Natural killer cell (primary cell): ENCODE data around the gene RO60. TPM values are rescaled to one million over a fixed set of nuclear protein-coding genes. Genes with fewer than 3 reads are reported as not detected.
A peak's percentile ranks its signal among the peaks of the same experiment; 100 is the strongest.

Source experiments
- ATAC-seq, 3 donors: fragments of 150-1000 bp in 2 of 3; fragments of 200-7000 bp in 1 of 3; cut with Tn5 transposase; 1 replicate in 1 of 3; 2 replicates in 2 of 3; pipeline ENCODE4 v1.10.0; 2021; ENCODE audit warnings: mild to moderate bottlenecking in 2 of 3, moderate library complexity in 2 of 3
- DNase-seq, 2 donors: peaks; one replicate each; pipeline versions ENCODE4 v3.0.0 to v3.0.0-alpha.2; 2013 to 2021; ENCODE audit warnings: mixed read lengths in 1 of 2
- H3K27ac ChIP-seq: one replicate; pipeline ENCODE4 v1.5.1; 2013; ENCODE audit warnings: mild to moderate bottlenecking, low read length
- H3K27me3 ChIP-seq: one replicate; pipeline ENCODE4 v1.6.1; 2013; ENCODE audit warnings: low read length; ENCODE audit not compliant: control insufficient read depth, insufficient read depth
- H3K36me3 ChIP-seq: one replicate; pipeline ENCODE4 v1.6.1; 2013; ENCODE audit warnings: low read length; ENCODE audit not compliant: control insufficient read depth, insufficient read depth
- H3K4me1 ChIP-seq: one replicate; pipeline ENCODE4 v1.6.1; 2013; ENCODE audit warnings: low read length; ENCODE audit not compliant: control insufficient read depth, insufficient read depth
- H3K4me3 ChIP-seq: one replicate; pipeline ENCODE4 v1.5.1; 2013; ENCODE audit warnings: low read length
- H3K9me3 ChIP-seq: one replicate; pipeline ENCODE4 v1.6.1; 2013; ENCODE audit warnings: low read length; ENCODE audit not compliant: control insufficient read depth, insufficient read depth
- H3K27ac Mint-ChIP-seq, 2 donors: one replicate each; pipeline ENCODE4 v1.8.0; 2022; ENCODE audit warnings: mild to moderate bottlenecking in 2 of 2, mixed read lengths in 2 of 2, moderate library complexity in 1 of 2
- H3K27me3 Mint-ChIP-seq, 2 donors: one replicate each; pipeline ENCODE4 v1.8.0; 2022; ENCODE audit warnings: low read depth in 2 of 2, mixed read lengths in 2 of 2
- H3K36me3 Mint-ChIP-seq: one replicate; pipeline ENCODE4 v1.8.0; 2022; ENCODE audit warnings: mixed read lengths
- H3K4me1 Mint-ChIP-seq, 2 donors: one replicate each; pipeline ENCODE4 v1.8.0; 2022; ENCODE audit warnings: mixed read lengths in 2 of 2
- H3K4me3 Mint-ChIP-seq: one replicate; pipeline ENCODE4 v1.8.0; 2022; ENCODE audit warnings: mild to moderate bottlenecking, moderate library complexity, mixed read lengths
- H3K9me3 Mint-ChIP-seq, 2 donors: one replicate each; pipeline ENCODE4 v1.8.0; 2022; ENCODE audit warnings: mixed read lengths in 2 of 2
- CTCF ChIP-seq: fragments of 200-600 bp; IDR thresholded peaks from one replicate; pipeline ENCODE4 v1.8.0; 2022; ENCODE audit warnings: antibody characterized with exemption
- WGBS: methylation state at CpG from one replicate; pipeline ENCODE4 v1.1.7; 2013; ENCODE audit warnings: missing lambda C conversion rate; ENCODE audit not compliant: insufficient coverage; 5-methylcytosine and 5-hydroxymethylcytosine counted together
- intact Hi-C: fragments of 100-400 bp; cut with micrococcal nuclease; formaldehyde crosslinking; loops from one replicate; pipeline ENCODE4 v1.14.2; 2022
- total RNA-seq, 4 donors: library from RNA; stranded (reverse); fragments of 120-200 nt in 1 of 4; gene quantifications; one replicate each; pipeline versions ENCODE4 v1.2.3 to v1.2.4, GENCODE V29; 2013 to 2022

The RO60 gene
- total RNA-seq, 3 donors from 2014 or later (not counting 1 experiment from before 2014, with no cell fraction given) = 74.3 to 95.5 (median 78.9) TPM

DNA sequence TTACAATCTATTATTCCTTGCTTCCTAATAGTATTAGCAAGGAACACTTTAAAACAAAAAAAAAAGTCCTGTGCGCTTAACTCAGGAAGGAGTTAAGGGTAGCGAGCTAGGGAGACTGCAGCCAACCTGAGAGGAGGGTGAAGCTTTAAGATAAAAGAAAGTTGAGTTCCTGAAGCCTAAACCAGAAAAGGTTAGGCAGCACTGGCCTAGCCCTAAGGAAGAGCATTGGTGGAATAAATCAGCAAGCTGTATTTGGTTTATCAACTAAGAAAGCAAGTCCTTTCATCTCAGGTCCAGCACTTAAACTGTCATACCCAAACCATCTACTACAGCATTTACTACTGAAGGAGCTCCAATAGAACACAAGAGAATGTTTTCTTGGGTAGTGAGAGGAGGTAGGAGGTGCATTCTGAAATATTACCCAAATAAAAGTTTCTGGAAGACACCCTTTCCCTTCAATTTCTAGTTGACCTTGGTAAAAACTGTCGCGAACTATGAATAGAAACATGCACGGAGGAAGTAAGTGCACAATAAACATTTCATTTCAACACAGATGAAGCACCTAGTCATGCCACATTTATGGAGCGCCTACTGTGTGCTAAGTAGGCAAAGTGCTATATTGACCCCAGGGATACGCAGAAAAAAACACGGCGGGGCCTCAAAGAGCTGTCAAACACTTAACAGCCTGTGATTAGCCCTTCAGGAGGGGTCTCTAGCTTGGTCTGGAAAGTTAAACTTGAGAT, 44.5 kb downstream of the RO60 start:
- intact Hi-C loops = loop anchor here (2.0 kb wide), 1 partner anchor 45 kb away; the partner anchor contains the start of genes RO60 and UCHL5

GRCh38 chr1:193104502-193104906, 45.1 kb downstream of the RO60 start:
- WGBS = under 1% methylated on average over 24 of the region's 24 CpGs
- peak overlapping the region; percentile 82 for H3K4me3 ChIP-seq
- intact Hi-C loops = loop anchor here (2.0 kb wide), 1 partner anchor 46 kb away; the partner anchor contains the start of genes RO60 and UCHL5

More for the DNA sequence above, 44.5 kb downstream of the RO60 start:
- Histone ChIP-seq H3K27ac (peak overlapping the region; percentile 64), H3K36me3 (peaks cover 18% of the 10 kb centered on the region), H3K9me3 (no peaks in the 10 kb centered on the region), H3K27me3 (no peaks in the 10 kb centered on the region), H3K4me3 (peak overlapping the region; percentile 82), H3K4me1 (peaks cover 12% of the 10 kb centered on the region)
- Mint-ChIP-seq H3K36me3 (no peaks in the 10 kb centered on the region), H3K27me3 (no peaks in the 10 kb centered on the region), H3K4me3 (peak overlapping the region; percentile 94), H3K4me1 (peaks cover 16 to 27% of the 10 kb centered on the region in 2 donors), H3K9me3 (no peaks in the 10 kb centered on the region), H3K27ac (peak overlapping the region; percentile 81 to 88)
- no peak for TF ChIP-seq CTCF
- WGBS = 47% methylated on average over 9 of the region's 9 CpGs
- no peak for ATAC-seq
- DNase-seq = no peak

DNA sequence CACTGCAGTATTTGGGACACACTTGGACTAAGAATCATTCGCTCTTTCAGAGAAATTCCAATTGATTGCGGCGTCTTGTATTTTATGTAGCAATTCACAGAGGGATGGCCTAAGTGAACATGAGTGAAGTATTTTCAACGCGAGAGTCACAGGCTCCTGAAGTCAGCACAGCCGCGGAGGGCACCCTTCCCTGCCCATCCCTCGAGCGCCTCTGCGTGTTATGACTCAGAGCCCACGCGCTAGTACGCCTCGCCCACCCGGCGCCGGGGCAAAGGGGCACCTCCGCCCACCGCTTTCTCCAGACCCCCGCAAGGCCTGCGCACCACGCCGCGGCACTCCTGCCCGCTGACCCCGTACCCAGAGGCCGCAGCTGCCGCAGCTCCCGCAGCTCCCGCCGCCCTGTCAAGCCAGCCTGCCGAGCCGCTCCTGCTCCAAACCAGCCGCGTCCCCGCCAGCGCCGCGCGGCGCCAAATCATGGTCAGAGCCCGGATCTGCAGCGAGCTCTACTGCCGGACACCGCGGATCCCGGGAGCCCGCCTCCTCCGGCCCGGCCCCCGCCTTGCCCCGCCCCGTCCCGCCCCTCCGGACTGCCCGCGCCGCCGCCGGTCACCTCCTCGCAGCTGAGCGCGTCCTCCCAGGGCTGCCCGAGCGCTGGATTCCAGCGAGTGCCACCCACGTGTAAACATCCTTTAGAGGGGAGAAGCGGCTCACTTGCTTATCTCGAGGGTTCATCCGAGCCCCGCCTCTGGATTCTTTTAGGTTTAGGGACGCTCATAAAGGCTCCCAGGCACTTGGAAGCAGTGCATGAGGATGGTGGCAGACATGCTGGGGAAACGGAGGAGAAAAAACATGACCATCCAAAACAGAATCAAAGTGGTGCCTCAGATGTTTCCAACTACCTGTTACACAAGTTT, 45.8 kb downstream of the RO60 start, which contains the start of gene GLRX2:
Gene GLRX2, minus strand, starts transcription at position 508 of the 914 bp plus-strand sequence. Its CDS starts 32 bp downstream, at position 476.
- Mint-ChIP-seq H3K9me3 (no peaks in the 10 kb centered on the region), H3K4me1 (peaks cover 16 to 27% of the 10 kb centered on the region in 2 donors), H3K27ac (peak within 1 kb of the TSS; percentile 81 to 88), H3K36me3 (no peaks in the 10 kb centered on the region), H3K4me3 (peak within 1 kb of the TSS; percentile 94), H3K27me3 (no peaks in the 10 kb centered on the region)
- Histone ChIP-seq H3K36me3 (peaks cover 7% of the 10 kb centered on the region), H3K4me3 (peak within 1 kb of the TSS; percentile 82), H3K27me3 (no peaks in the 10 kb centered on the region), H3K9me3 (no peaks in the 10 kb centered on the region), H3K4me1 (peaks cover 12% of the 10 kb centered on the region), H3K27ac (peak within 1 kb of the TSS; percentile 64)
- DNase-seq (peak; percentile 56 to 76), ATAC-seq (peak; percentile 85 to 93 (median 92))
- intact Hi-C loops = loop anchor here (1.0 to 2.0 kb wide), 2 partner anchors 17 to 46 kb away; partner anchors contain the start of genes CDC73, RO60 and UCHL5
- WGBS = under 1% methylated on average over 73 of the region's 73 CpGs
- no peak for TF ChIP-seq CTCF

More at GRCh38 chr1:193104502-193104906, 45.1 kb downstream of the RO60 start:
- peak; percentile 22 to 45 (median 38) for ATAC-seq
- no peaks in the 10 kb centered on the region for H3K9me3 ChIP-seq
- peak overlapping the region; percentile 94 for H3K4me3 Mint-ChIP-seq
- no peaks in the 10 kb centered on the region for H3K27me3 Mint-ChIP-seq
- H3K36me3 ChIP-seq = peaks cover 12% of the 10 kb centered on the region
- peak overlapping the region; percentile 81 to 88 for H3K27ac Mint-ChIP-seq
- H3K36me3 Mint-ChIP-seq = no peaks in the 10 kb centered on the region
- no peaks in the 10 kb centered on the region for H3K9me3 Mint-ChIP-seq
- H3K27ac ChIP-seq = peak overlapping the region; percentile 64
- H3K4me1 ChIP-seq = peaks cover 12% of the 10 kb centered on the region
- DNase-seq = peak; percentile 23 to 41
- no peak for TF ChIP-seq CTCF
- peaks cover 16 to 27% of the 10 kb centered on the region in 2 donors for H3K4me1 Mint-ChIP-seq
- no peaks in the 10 kb centered on the region for H3K27me3 ChIP-seq
